OCI-LY7 (cell line): ENCODE data around the gene SSPN. TPM values are rescaled to one million over a fixed set of nuclear protein-coding genes. Genes with fewer than 3 reads are reported as not detected.

Experiments used
- BruUV-seq: library from RNA; stranded (reverse); fragments of 400-500 nt; replicated peaks from 2 replicates; lab custom pipeline; 2021; lab: Mats Ljungman, UMichigan
- CTCF ChIA-PET: fragments of 300-600 bp; sonication (Branson Sonifier 250); formaldehyde crosslinking; loops from one replicate; lab custom pipeline; 2022; ENCODE audit warnings: antibody characterized with exemption; ENCODE audit not compliant: unreplicated experiment; lab: Charles Lee
- POLR2A ChIA-PET: fragments of 300-600 bp; sonication (Branson Sonifier 250); formaldehyde crosslinking; loops from one replicate; lab custom pipeline; 2022; ENCODE audit warnings: antibody characterized with exemption; lab: Charles Lee
- DNase-seq: peaks from one replicate; pipeline ENCODE4 v3.0.0-alpha.2; 2015; ENCODE audit warnings: low spot score
- H2AFZ ChIP-seq: fragments of 200-600 bp; sonication (generic), shearing (Covaris generic); 2 replicates; pipeline ENCODE4 v1.6.1; 2014; ENCODE audit warnings: mild to moderate bottlenecking, antibody characterized with exemption, low read length, moderate library complexity
- H3K27ac ChIP-seq: fragments of 200-600 bp; sonication (generic); 2 replicates; pipeline ENCODE4 v1.5.1; 2014; ENCODE audit warnings: mixed run types, low read depth, mild to moderate bottlenecking, moderate library complexity, low read length, inconsistent platforms; ENCODE audit not compliant: poor library complexity, severe bottlenecking
- H3K36me3 ChIP-seq: fragments of 200-600 bp; sonication (generic); 2 replicates; pipeline ENCODE4 v1.6.1; 2014; ENCODE audit warnings: mild to moderate bottlenecking, antibody characterized with exemption, low read length, moderate library complexity, mixed read lengths; ENCODE audit not compliant: insufficient read depth
- H3K4me1 ChIP-seq: fragments of 200-600 bp; sonication (generic); 2 replicates; pipeline ENCODE4 v1.5.1; 2014; ENCODE audit warnings: mild to moderate bottlenecking, low read length; ENCODE audit not compliant: insufficient read depth, poor library complexity, severe bottlenecking
- H3K4me2 ChIP-seq: fragments of 200-600 bp; sonication (generic); 2 replicates; pipeline ENCODE4 v1.6.1; 2014; ENCODE audit warnings: mild to moderate bottlenecking, low read length
- H3K4me3 ChIP-seq: fragments of 200-600 bp; sonication (generic); 2 replicates; pipeline ENCODE4 v1.5.1; 2014; ENCODE audit warnings: mild to moderate bottlenecking, low read depth, low read length; ENCODE audit not compliant: poor library complexity, severe bottlenecking
- H3K79me2 ChIP-seq: fragments of 200-600 bp; sonication (generic); 2 replicates; pipeline ENCODE4 v1.6.1; 2016; ENCODE audit warnings: low read depth, mild to moderate bottlenecking, low read length, moderate library complexity, mixed read lengths; ENCODE audit not compliant: insufficient read depth
- H3K9me2 ChIP-seq: fragments of 200-600 bp; sonication (generic); 2 replicates; pipeline ENCODE4 v1.6.1; 2016; ENCODE audit warnings: mild to moderate bottlenecking, low read length, mixed read lengths; ENCODE audit not compliant: insufficient read depth
- H3K9me3 ChIP-seq: fragments of 200-600 bp; sonication (generic); 2 replicates; pipeline ENCODE4 v1.6.1; 2014; ENCODE audit warnings: mild to moderate bottlenecking, mixed run types, low read length, mixed read lengths
- H4K20me1 ChIP-seq: fragments of 200-600 bp; sonication (generic); 2 replicates; pipeline ENCODE4 v1.6.1; 2014; ENCODE audit warnings: mild to moderate bottlenecking, antibody characterized with exemption, low read length, moderate library complexity, mixed read lengths; ENCODE audit not compliant: insufficient read depth
- EZH2phosphoT487 ChIP-seq: fragments of 200-600 bp; sonication (generic); IDR thresholded peaks from 2 replicates; pipeline ENCODE4 v1.6.1; 2018; ENCODE audit warnings: low read depth, borderline replicate concordance, mild to moderate bottlenecking, mixed run types, antibody characterized with exemption, low read length, moderate library complexity, mixed read lengths
- intact Hi-C: fragments of 100-400 bp; cut with micrococcal nuclease; formaldehyde crosslinking; loops from one replicate; pipeline ENCODE4 v1.10.0; 2022; ENCODE audit not compliant: unreplicated experiment
- total RNA-seq, 2 experiments: library from RNA; depleted of rRNA in 1 of 2; stranded (reverse); fragments of >200 nt in 1 of 2; shearing (Covaris generic) in 1 of 2; gene quantifications; 2 replicates each; pipeline ENCODE4 v1.2.3, GENCODE V29; 2014 to 2022
- TF ChIP-seq, protein P1 (sequence below): fragments of 200-600 bp; sonication (generic); conservative IDR thresholded peaks from 2 replicates; pipeline ENCODE4 v1.5.1; 2014; ENCODE audit warnings: mild to moderate bottlenecking, antibody characterized with exemption, low read length, moderate library complexity, mixed read lengths

Gene SSPN
- total RNA-seq, 2 experiments from 2014 or later, result not detected

- no peaks in the 10 kb centered on the region for H3K36me3 ChIP-seq
- POLR2A ChIA-PET, result interaction anchor here (1.4 kb wide), 1 partner anchor 13 kb away, joined by 4 read pairs; no protein-coding TSS in a partner anchor
- no peaks in the 10 kb centered on the region for H3K9me3 ChIP-seq
- intact Hi-C loops, result no loop called here
- no TSS peak for BruUV-seq
- H2AFZ ChIP-seq, result no peak overlapping the region
- H3K79me2 ChIP-seq, result no peaks in the 10 kb centered on the region
- CTCF ChIA-PET, result interaction anchor here (0.5 kb wide), 1 partner anchor 65 kb away, joined by 3 read pairs; no protein-coding TSS in a partner anchor
- DNase-seq, result no peak
- H3K4me3 ChIP-seq, result no peak overlapping the region
- H3K9me2 ChIP-seq, result no peaks in the 10 kb centered on the region
- no peak overlapping the region for H3K27ac ChIP-seq
- no peaks in the 10 kb centered on the region for H3K4me1 ChIP-seq
- TF ChIP-seq EZH2phosphoT487, result no peak
- TF ChIP-seq, protein P1, sequence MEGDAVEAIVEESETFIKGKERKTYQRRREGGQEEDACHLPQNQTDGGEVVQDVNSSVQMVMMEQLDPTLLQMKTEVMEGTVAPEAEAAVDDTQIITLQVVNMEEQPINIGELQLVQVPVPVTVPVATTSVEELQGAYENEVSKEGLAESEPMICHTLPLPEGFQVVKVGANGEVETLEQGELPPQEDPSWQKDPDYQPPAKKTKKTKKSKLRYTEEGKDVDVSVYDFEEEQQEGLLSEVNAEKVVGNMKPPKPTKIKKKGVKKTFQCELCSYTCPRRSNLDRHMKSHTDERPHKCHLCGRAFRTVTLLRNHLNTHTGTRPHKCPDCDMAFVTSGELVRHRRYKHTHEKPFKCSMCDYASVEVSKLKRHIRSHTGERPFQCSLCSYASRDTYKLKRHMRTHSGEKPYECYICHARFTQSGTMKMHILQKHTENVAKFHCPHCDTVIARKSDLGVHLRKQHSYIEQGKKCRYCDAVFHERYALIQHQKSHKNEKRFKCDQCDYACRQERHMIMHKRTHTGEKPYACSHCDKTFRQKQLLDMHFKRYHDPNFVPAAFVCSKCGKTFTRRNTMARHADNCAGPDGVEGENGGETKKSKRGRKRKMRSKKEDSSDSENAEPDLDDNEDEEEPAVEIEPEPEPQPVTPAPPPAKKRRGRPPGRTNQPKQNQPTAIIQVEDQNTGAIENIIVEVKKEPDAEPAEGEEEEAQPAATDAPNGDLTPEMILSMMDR, result no peak
- H4K20me1 ChIP-seq, result no peaks in the 10 kb centered on the region
- no peak overlapping the region for H3K4me2 ChIP-seq
Observed at GRCh38 chr12:26271024-26271423, 75.7 kb downstream of the SSPN start.

GRCh38 chr12:26271889-26272492 lies 76.6 kb downstream of the SSPN start:
- POLR2A ChIA-PET, result interaction anchor here (0.6 kb wide), 1 partner anchor 52 kb away, joined by 3 read pairs; no protein-coding TSS in a partner anchor
- H3K4me1 ChIP-seq, result no peaks in the 10 kb centered on the region
- H3K27ac ChIP-seq, result no peak overlapping the region
- no peak overlapping the region for H3K4me3 ChIP-seq
- CTCF ChIA-PET, result no interaction called here
- no peaks in the 10 kb centered on the region for H3K9me2 ChIP-seq
- H3K79me2 ChIP-seq, result no peaks in the 10 kb centered on the region
- BruUV-seq, result no TSS peak
- intact Hi-C loops, result no loop called here
- no peak for DNase-seq
- no peaks in the 10 kb centered on the region for H3K36me3 ChIP-seq
- TF ChIP-seq, protein P1, result no peak
- no peak for TF ChIP-seq EZH2phosphoT487
- H3K4me2 ChIP-seq, result no peak overlapping the region
- H2AFZ ChIP-seq, result no peak overlapping the region
- no peaks in the 10 kb centered on the region for H4K20me1 ChIP-seq
- H3K9me3 ChIP-seq, result no peaks in the 10 kb centered on the region

DNA sequence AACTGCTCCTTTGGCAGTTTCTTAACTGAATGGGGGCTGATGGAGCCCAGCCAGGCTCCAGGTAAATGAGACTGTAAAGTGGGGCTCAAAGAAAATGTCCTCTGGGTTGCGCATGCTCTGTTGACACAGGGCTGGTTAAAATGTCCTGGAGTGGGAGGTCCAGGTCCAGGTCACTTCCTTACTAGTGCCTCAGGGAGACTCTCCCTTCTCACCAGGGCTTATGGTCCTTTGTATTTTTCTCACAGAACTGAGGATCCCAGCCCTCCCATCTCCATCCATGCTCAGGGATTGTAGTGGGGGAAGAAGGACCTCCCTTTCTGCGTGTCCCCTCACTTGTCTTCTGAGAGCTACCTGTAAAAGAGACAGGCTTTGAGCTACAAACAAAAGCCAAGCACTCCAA lies 77.5 kb downstream of the SSPN start:
- no TSS peak for BruUV-seq
- no peaks in the 10 kb centered on the region for H3K9me2 ChIP-seq
- ChIA-PET POLR2A (no interaction called here), CTCF (no interaction called here)
- no peak overlapping the region for H3K27ac ChIP-seq
- no peaks in the 10 kb centered on the region for H4K20me1 ChIP-seq
- H3K4me3 ChIP-seq, result no peak overlapping the region
- intact Hi-C loops, result no loop called here
- no peak overlapping the region for H3K4me2 ChIP-seq
- H2AFZ ChIP-seq, result no peak overlapping the region
- no peaks in the 10 kb centered on the region for H3K79me2 ChIP-seq
- DNase-seq, result no peak
- no peaks in the 10 kb centered on the region for H3K9me3 ChIP-seq
- TF ChIP-seq, protein P1, result no peak
- TF ChIP-seq EZH2phosphoT487, result no peak
- no peaks in the 10 kb centered on the region for H3K36me3 ChIP-seq
- H3K4me1 ChIP-seq, result no peaks in the 10 kb centered on the region
